ENCODE measurements around the gene DBF4B. TPM values are rescaled to one million over a fixed set of nuclear protein-coding genes. Genes with fewer than 3 reads are reported as not detected.

The DBF4B gene
- total RNA-seq, 1 experiment from 2014 or later: 24.7 TPM

GRCh38 chr17:44733753-44734152 lies 25.3 kb downstream of the DBF4B start:
- Histone ChIP-seq H3K18ac (ENCODE audit: insufficient read length, low read depth, low read length) (no peak overlapping the region), H3K27ac (ENCODE audit: insufficient read length, low read depth, low read length) (no peak overlapping the region), H3T11ph (ENCODE audit: low read length) (no peak overlapping the region), H4K20me1 (ENCODE audit: control insufficient read depth, insufficient read depth, insufficient read length) (no peaks in the 10 kb centered on the region), H2BK5ac (ENCODE audit: insufficient read length, low read length) (no peak overlapping the region), H2BK15ac (ENCODE audit: low read depth, low read length) (no peak overlapping the region), H2AK5ac (ENCODE audit: insufficient read length, low read length) (no peak overlapping the region), H4K91ac (ENCODE audit: insufficient read length, low read depth, low read length) (no peak overlapping the region), H3K56ac (ENCODE audit: insufficient read length, low read depth, low read length) (no peak overlapping the region), H4K5ac (ENCODE audit: insufficient read length, low read depth, low read length) (no peak overlapping the region), H2BK12ac (ENCODE audit: insufficient read length, low read depth, low read length) (no peak overlapping the region), H2BK20ac (ENCODE audit: low read depth, low read length, poor library complexity, severe bottlenecking) (no peak overlapping the region), H3K27me3 (ENCODE audit: insufficient read depth, low read length) (no peaks in the 10 kb centered on the region), H3K9me3 (ENCODE audit: control insufficient read depth, low read depth, low read length) (no peaks in the 10 kb centered on the region), H3K4me2 (ENCODE audit: insufficient read depth, insufficient read length, low read length) (no peak overlapping the region), H3K79me2 (ENCODE audit: insufficient read depth, low read length) (no peaks in the 10 kb centered on the region), H3K4ac (ENCODE audit: low read depth, low read length) (no peak overlapping the region), H2AFZ (ENCODE audit: low read length) (no peak overlapping the region), H3K79me1 (ENCODE audit: insufficient read depth, low read depth, low read length, poor library complexity, severe bottlenecking) (no peaks in the 10 kb centered on the region), H3K9ac (ENCODE audit: extremely low read depth, insufficient read length, low read length) (no peak overlapping the region), H3K4me1 (ENCODE audit: insufficient read depth, low read length) (no peaks in the 10 kb centered on the region; the same call in 1 of the 2 replicates), H3K23ac (ENCODE audit: insufficient read length, low read depth, low read length) (no peak overlapping the region), H3K14ac (ENCODE audit: insufficient read depth, low read length) (no peak overlapping the region), H3K23me2 (ENCODE audit: insufficient read length, low read depth, low read length, poor library complexity, severe bottlenecking) (no peaks in the 10 kb centered on the region), H2BK120ac (ENCODE audit: low read depth, low read length, poor library complexity, severe bottlenecking) (no peak overlapping the region), H4K8ac (replicated peaks; ENCODE audit: insufficient read length, low read depth, low read length) (no peak overlapping the region)
- Mint-ChIP-seq H3K4me1 (peaks cover 9 to 17% of the 10 kb centered on the region in 2 experiments), H3K27me3 (ENCODE audit: low read depth) (no peaks in the 10 kb centered on the region), H3K9me3 (no peaks in the 10 kb centered on the region), H3K4me3 (no peak overlapping the region; a peak in 1 of 5 replicates), H3K36me3 (ENCODE audit: insufficient read depth in 1 of 3, low read depth in 3 of 3) (peaks cover 39 to 75% (median 74%) of the 10 kb centered on the region in 3 experiments; a peak in 6 of 7 replicates), H3K27ac (peak overlapping the region in 1 of 3 experiments; percentile 51; a peak in 1 of 7 replicates)
- DNase-seq: peak; percentile 80
- peak; percentile 69 for TF ChIP-seq CTCF (conservative IDR thresholded peaks at IDR 0.05)
- no CpG with 5 or more reads among the region's 5 CpGs for WGBS (ENCODE audit: extremely low coverage, insufficient read length, low lambda C conversion rate)

Measured in H9 (cell line).